ENCODE measurements around the gene SPAG7.

The SPAG7 gene

DNA sequence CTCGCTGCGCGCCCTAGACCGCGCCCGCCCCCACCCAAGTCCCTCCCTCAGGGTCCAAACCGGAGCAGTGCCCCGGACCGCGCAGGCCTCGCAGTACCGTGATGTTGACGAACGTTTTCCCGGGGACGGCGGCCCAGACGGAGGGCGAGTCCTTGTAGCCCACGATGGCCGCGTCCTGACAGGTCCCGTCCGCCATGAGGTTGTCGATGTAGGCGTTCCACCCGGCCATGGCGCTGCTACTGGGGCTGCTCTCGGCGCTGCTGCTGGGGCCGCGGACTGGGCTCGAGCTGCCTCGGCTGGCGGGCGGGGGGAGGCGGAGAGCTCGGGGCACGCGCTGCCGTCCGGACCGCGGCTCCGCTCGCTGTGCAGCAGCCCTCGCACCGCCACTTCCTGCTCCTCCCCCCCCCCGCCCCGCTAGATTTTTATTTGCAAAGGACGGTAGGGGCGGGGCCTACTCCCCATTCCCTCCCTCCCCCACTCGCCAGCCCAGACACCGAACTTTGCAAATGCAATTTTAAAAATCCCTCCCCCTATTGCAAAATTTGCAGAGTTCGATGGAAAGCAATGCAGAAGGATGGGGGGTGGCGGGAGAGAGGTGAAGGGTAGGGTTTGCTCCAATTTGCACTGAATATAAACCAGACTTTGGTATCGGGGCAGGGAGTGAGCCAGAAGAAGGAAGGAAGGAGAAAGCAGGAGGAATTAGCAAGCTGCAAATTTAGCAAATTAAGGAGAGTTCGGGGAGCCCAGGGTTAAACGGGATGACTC is 19.3 kb downstream of the SPAG7 start, which contains the start of gene PFN1:
PFN1 (minus strand) TSS at position 365 of the 765 bp plus-strand sequence; CDS start at position 229, 136 bp downstream.
- peak within 1 kb of the TSS; percentile 75 for H3K4me3 ChIP-seq (ENCODE audit: low read length)
- H3K36me3 ChIP-seq (ENCODE audit: control insufficient read depth, low read depth, low read length) = peaks cover 33% of the 10 kb centered on the region

DNA sequence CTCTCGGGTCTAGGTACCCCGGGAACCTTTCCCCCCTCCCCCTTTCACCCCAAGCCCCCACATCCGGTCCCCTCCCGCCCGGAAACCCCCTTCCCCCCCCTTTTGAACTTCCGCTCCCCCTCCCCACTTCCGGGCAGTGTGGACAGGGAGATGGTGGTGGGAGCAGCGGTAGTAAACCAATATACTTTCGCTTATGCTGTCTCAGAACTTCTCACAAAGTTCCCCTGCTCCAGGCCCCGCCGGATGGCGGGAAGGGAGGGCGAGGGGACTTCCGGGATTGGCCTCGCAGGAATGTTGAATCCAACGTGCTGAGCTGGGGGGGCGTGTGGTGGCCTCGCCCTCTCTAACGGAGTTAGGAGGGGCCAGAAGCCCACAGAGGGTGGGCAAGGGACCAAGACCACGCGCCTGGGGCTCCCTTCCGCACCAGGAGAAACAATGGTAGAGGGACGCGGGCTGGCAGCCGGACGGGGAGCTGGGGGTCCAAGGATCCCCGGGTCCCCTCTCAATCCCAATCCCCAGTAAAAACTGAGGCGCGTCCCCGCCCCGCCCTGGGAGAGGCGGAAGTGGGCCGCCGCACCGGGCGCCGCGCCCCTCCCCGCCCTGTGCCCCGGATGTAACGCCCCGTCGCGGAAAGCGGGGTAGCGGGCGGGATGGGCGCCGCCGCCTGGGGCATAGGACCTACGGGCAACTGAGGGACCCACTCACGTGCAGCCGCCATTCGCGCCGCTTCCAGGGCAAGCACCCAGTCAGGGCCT is 20.0 kb downstream of the SPAG7 start:
- Histone ChIP-seq H3K4me1 (ENCODE audit: control insufficient read depth, low read depth, low read length) (peaks cover 23% of the 10 kb centered on the region), H3K9ac (ENCODE audit: low read length) (peak overlapping the region; percentile 88), H3K27me3 (ENCODE audit: control insufficient read depth, insufficient read depth, low read length) (no peaks in the 10 kb centered on the region), H3K9me3 (ENCODE audit: control insufficient read depth, low read depth, low read length) (no peaks in the 10 kb centered on the region), H3K4me3 (ENCODE audit: low read length) (peak overlapping the region; percentile 75), H3K36me3 (ENCODE audit: control insufficient read depth, low read depth, low read length) (peaks cover 41% of the 10 kb centered on the region), H3K27ac (ENCODE audit: low read length) (peak overlapping the region; percentile 68)

More for the DNA sequence above, 19.3 kb downstream of the SPAG7 start, which contains the start of gene PFN1:
- Histone ChIP-seq H3K27me3 (ENCODE audit: control insufficient read depth, insufficient read depth, low read length) (no peaks in the 10 kb centered on the region), H3K9ac (ENCODE audit: low read length) (peak within 1 kb of the TSS; percentile 88), H3K9me3 (ENCODE audit: control insufficient read depth, low read depth, low read length) (no peaks in the 10 kb centered on the region), H3K4me1 (ENCODE audit: control insufficient read depth, low read depth, low read length) (peaks cover 23% of the 10 kb centered on the region), H3K27ac (ENCODE audit: low read length) (peak within 1 kb of the TSS; percentile 68)

DNA sequence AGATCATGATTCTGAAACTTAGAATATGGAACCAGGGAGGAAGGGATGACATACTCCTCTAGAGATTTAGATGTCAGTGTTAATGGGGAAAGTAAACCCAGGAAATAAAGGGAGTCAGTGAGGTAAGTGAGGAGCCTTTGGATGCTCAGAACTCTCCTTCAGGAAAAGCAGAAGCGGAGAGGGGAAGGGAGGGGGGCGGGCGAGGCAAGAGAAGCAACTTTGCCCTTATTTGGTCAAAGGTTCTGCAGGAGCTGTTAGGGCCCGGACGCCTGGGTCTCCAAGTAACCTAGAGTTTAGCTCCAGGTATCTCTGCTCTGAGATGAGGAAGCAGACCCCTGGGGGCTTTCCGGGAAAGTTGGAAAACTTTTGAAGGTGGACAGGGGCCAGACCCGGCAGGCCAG is 20.6 kb downstream of the SPAG7 start:
- Histone ChIP-seq H3K9ac (ENCODE audit: low read length) (peak overlapping the region; percentile 88), H3K36me3 (ENCODE audit: control insufficient read depth, low read depth, low read length) (peaks cover 44% of the 10 kb centered on the region), H3K27ac (ENCODE audit: low read length) (peak overlapping the region; percentile 69), H3K4me1 (ENCODE audit: control insufficient read depth, low read depth, low read length) (peaks cover 23% of the 10 kb centered on the region), H3K27me3 (ENCODE audit: control insufficient read depth, insufficient read depth, low read length) (no peaks in the 10 kb centered on the region), H3K4me3 (ENCODE audit: low read length) (peak overlapping the region; percentile 75), H3K9me3 (ENCODE audit: control insufficient read depth, low read depth, low read length) (no peaks in the 10 kb centered on the region)

DNA sequence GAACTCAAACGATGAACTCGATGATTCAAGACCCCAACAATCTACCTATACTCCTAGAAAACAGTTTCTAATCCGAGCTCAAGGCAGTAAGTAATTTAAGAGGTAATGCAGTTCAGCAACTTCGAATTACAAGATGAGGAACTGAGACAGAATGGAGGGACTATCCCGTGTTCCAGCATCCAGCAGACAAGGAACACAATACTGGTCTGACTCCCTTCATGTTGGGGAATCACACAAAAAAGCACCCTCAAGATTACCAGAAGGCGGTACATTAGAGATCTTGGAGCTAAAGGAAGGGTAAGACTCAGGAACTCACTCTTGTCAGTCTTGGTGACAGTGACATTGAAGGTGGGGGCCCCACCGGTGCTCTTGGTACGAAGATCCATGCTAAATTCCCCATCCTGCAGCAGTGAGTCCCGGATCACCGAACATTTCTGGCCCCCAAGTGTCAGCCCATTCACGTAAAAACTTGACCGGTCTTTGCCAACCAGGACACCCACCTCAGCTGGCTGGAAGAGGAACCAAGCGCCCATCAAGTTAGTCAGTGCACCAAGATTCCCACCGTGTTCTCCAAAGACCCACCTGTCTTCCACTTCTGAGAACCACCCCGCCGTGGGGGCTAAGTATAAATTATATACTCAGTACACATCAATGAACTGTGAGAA is 21.2 kb downstream of the SPAG7 start:
- peaks cover 44% of the 10 kb centered on the region for H3K36me3 ChIP-seq (ENCODE audit: control insufficient read depth, low read depth, low read length)
- H3K9me3 ChIP-seq (ENCODE audit: control insufficient read depth, low read depth, low read length) = no peaks in the 10 kb centered on the region
- H3K4me3 ChIP-seq (ENCODE audit: low read length) = peak overlapping the region; percentile 75
- H3K9ac ChIP-seq (ENCODE audit: low read length) = peak overlapping the region; percentile 88
- H3K4me1 ChIP-seq (ENCODE audit: control insufficient read depth, low read depth, low read length) = peaks cover 18% of the 10 kb centered on the region
- H3K27me3 ChIP-seq (ENCODE audit: control insufficient read depth, insufficient read depth, low read length) = no peaks in the 10 kb centered on the region
- peak overlapping the region; percentile 69 for H3K27ac ChIP-seq (ENCODE audit: low read length)

DNA sequence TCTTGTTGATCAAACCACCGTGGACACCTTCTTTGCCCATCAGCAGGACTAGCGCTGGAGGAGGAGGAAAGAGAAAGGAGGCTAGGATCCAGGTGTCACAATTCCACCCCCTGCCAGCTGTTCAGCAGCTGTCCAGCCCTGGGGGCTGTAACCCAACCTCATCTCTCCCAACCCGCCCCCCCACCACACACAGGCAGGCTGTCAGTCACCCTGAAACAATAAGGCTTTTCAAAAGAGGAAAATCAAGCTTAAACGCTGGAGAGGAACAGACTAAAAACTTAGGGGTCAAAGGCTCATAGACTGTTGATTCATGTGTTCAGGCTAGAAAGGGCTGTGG is 21.7 kb downstream of the SPAG7 start:
- H3K9me3 ChIP-seq (ENCODE audit: control insufficient read depth, low read depth, low read length) = no peaks in the 10 kb centered on the region
- H3K36me3 ChIP-seq (ENCODE audit: control insufficient read depth, low read depth, low read length) = peaks cover 44% of the 10 kb centered on the region
- H3K9ac ChIP-seq (ENCODE audit: low read length) = no peak overlapping the region
- peak overlapping the region; percentile 75 for H3K4me3 ChIP-seq (ENCODE audit: low read length)
- H3K27ac ChIP-seq (ENCODE audit: low read length) = no peak overlapping the region
- no peaks in the 10 kb centered on the region for H3K27me3 ChIP-seq (ENCODE audit: control insufficient read depth, insufficient read depth, low read length)
- peaks cover 16% of the 10 kb centered on the region for H3K4me1 ChIP-seq (ENCODE audit: control insufficient read depth, low read depth, low read length)

DNA sequence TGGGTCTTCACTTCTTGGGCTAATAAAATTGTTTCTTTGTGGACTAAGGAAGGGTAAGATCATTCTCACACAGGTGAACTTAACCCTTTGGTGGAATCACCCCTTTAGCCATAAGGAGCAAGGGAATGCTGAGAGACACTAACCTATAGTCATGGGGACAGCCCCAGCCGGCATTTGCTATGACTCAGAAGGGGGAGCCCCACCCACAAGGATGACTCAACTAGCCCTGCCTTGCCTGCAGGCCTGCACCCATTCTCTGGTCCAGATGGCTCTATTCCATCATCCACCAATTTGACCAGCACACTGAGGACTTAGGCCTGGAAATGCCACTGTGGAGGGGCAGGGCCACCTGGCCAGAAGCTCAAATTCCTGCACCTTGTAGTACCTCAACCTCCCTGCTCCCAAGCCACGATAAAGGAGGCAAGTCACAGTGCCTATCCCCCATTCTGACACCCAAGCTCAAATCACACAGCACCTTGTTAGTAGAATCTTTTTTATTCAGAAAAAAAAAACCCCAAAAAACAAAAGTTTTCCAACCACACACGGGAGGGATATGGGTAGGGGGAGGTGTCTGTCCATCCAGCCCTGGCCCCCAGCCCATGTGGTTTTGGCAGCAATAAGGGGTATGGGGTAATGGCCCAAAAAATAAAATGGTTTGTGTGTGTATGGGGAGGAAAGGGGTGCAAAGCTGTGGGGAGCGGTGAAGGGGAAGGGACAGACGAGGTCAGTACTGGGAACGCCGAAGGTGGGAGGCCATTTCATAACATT is 22.3 kb downstream of the SPAG7 start:
- Histone ChIP-seq H3K36me3 (ENCODE audit: control insufficient read depth, low read depth, low read length) (peaks cover 44% of the 10 kb centered on the region), H3K9me3 (ENCODE audit: control insufficient read depth, low read depth, low read length) (no peaks in the 10 kb centered on the region), H3K27me3 (ENCODE audit: control insufficient read depth, insufficient read depth, low read length) (no peaks in the 10 kb centered on the region), H3K27ac (ENCODE audit: low read length) (peak overlapping the region; percentile 33), H3K4me1 (ENCODE audit: control insufficient read depth, low read depth, low read length) (peaks cover 16% of the 10 kb centered on the region), H3K4me3 (ENCODE audit: low read length) (no peak overlapping the region), H3K9ac (ENCODE audit: low read length) (no peak overlapping the region)

DNA sequence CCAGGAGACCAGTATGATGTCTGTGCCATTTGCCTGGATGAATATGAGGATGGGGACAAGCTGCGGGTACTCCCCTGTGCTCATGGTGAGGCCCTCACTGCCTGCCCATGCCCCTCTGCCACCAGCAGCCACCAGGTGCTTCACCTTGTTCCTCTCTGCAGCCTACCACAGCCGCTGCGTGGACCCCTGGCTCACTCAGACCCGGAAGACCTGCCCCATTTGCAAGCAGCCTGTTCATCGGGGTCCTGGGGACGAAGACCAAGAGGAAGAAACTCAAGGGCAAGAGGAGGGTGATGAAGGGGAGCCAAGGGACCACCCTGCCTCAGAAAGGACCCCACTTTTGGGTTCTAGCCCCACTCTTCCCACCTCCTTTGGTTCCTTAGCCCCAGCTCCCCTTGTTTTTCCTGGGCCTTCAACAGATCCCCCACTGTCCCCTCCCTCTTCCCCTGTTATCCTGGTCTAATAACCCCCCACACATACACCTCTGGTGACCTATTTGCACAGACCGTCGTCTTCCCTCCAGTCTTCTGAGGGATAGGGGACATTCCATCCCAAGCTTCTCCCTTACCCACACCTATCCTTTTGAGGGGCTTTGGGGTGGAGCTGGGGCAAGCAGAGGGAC is 23.0 kb downstream of the SPAG7 start:
- Histone ChIP-seq H3K27ac (ENCODE audit: low read length) (peak overlapping the region; percentile 33), H3K9ac (ENCODE audit: low read length) (no peak overlapping the region), H3K27me3 (ENCODE audit: control insufficient read depth, insufficient read depth, low read length) (no peaks in the 10 kb centered on the region), H3K4me1 (ENCODE audit: control insufficient read depth, low read depth, low read length) (peaks cover 16% of the 10 kb centered on the region), H3K4me3 (ENCODE audit: low read length) (no peak overlapping the region), H3K36me3 (ENCODE audit: control insufficient read depth, low read depth, low read length) (peaks cover 44% of the 10 kb centered on the region), H3K9me3 (ENCODE audit: control insufficient read depth, low read depth, low read length) (no peaks in the 10 kb centered on the region)

DNA sequence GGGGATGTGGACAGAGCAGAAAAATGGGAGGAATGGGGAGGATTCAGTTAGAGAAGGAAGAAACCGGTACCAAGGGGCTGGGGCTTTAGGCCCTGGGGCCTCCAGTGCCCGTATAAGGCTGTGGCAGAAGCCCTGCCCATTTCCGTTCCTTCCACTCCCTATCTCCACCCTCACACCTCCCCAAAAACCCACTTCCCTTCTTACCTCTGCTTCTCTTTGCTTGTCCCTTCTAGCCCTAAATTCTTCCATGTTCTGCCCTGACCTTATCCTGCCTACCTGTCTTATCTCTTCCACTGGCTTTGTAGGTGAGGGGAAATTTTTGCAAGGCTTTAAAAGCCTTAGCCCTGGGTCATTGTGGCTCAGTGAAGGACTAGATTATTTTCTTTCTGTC is 23.5 kb downstream of the SPAG7 start:
- H3K27me3 ChIP-seq (ENCODE audit: control insufficient read depth, insufficient read depth, low read length) = no peaks in the 10 kb centered on the region
- H3K36me3 ChIP-seq (ENCODE audit: control insufficient read depth, low read depth, low read length) = peaks cover 44% of the 10 kb centered on the region
- H3K4me3 ChIP-seq (ENCODE audit: low read length) = no peak overlapping the region
- H3K4me1 ChIP-seq (ENCODE audit: control insufficient read depth, low read depth, low read length) = peaks cover 16% of the 10 kb centered on the region
- no peak overlapping the region for H3K9ac ChIP-seq (ENCODE audit: low read length)
- H3K27ac ChIP-seq (ENCODE audit: low read length) = peak overlapping the region; percentile 13
- H3K9me3 ChIP-seq (ENCODE audit: control insufficient read depth, low read depth, low read length) = no peaks in the 10 kb centered on the region

DNA sequence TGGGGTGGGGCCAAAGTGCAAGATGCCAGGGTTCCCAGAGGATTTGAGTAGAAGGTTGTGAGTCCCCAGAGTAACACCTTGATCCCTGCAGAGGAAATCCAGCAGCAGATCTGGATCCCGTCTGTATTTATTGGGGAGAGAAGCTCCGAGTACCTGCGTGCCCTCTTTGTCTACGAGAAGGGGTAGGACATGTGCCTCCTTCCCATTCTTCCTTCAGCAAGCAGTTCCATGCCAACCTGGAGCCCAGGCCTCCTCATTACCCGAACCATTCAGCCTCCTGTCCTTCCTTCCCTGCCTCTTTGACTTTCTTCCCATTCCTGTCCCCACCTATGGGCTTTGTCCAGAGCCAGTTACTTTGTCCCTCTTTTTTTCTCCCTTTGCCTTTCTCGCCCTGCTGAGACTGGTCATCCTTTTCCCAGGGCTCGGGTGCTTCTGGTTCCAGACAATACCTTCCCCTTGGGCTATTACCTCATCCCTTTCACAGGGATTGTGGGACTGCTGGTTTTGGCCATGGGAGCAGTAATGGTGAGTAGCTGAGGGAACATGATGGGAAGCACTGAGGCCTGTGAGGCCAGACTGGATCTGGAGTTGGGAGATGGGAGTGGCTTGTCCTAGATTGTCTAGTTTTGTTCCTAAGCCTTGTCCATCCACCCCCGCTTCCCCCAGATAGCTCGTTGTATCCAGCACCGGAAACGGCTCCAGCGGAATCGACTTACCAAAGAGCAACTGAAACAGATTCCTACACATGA is 24.7 kb downstream of the SPAG7 start:
- peaks cover 23% of the 10 kb centered on the region for H3K4me1 ChIP-seq (ENCODE audit: control insufficient read depth, low read depth, low read length)
- no peak overlapping the region for H3K27ac ChIP-seq (ENCODE audit: low read length)
- no peak overlapping the region for H3K9ac ChIP-seq (ENCODE audit: low read length)
- H3K36me3 ChIP-seq (ENCODE audit: control insufficient read depth, low read depth, low read length) = peaks cover 46% of the 10 kb centered on the region
- no peaks in the 10 kb centered on the region for H3K9me3 ChIP-seq (ENCODE audit: control insufficient read depth, low read depth, low read length)
- no peak overlapping the region for H3K4me3 ChIP-seq (ENCODE audit: low read length)
- H3K27me3 ChIP-seq (ENCODE audit: control insufficient read depth, insufficient read depth, low read length) = no peaks in the 10 kb centered on the region

DNA sequence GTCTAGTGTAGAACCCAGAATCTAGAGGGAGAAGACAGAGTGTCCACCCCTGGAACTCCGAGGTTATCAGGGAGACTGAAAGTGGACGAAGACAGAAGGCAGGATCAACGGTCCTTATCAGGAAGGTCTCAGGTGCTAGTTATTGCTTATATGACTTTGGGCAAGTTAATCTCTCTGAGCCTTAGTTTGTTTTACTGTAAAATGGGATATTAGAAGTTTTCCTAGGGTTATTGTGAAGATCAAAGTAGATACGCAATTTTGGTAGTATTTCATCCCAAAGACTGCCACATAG is 26.4 kb downstream of the SPAG7 start:
- H3K27ac ChIP-seq (ENCODE audit: low read length) = no peak overlapping the region
- H3K36me3 ChIP-seq (ENCODE audit: control insufficient read depth, low read depth, low read length) = peaks cover 46% of the 10 kb centered on the region
- H3K4me3 ChIP-seq (ENCODE audit: low read length) = peak overlapping the region; percentile 63
- H3K9me3 ChIP-seq (ENCODE audit: control insufficient read depth, low read depth, low read length) = no peaks in the 10 kb centered on the region
- peak overlapping the region; percentile 93 for H3K9ac ChIP-seq (ENCODE audit: low read length)
- H3K27me3 ChIP-seq (ENCODE audit: control insufficient read depth, insufficient read depth, low read length) = no peaks in the 10 kb centered on the region
- peaks cover 17% of the 10 kb centered on the region for H3K4me1 ChIP-seq (ENCODE audit: control insufficient read depth, low read depth, low read length)

Data from iPS-18a (cell line).